Stomach (tissue), 9 donors: ENCODE data around the gene RNF43. TPM values are rescaled to one million over a fixed set of nuclear protein-coding genes. Genes with fewer than 3 reads are reported as not detected.

Experiments
- DNase-seq, 2 donors: peaks; one replicate each; pipeline versions ENCODE4 v3.0.0 to v3.0.0-alpha.2; 2013 to 2019
- H3K27ac ChIP-seq, 5 donors: fragments of 200-600 bp in 4 of 5; sonication (generic) in 4 of 5; one replicate each; pipeline ENCODE4 v1.5.1; 2013 to 2019; ENCODE audit warnings: mild to moderate bottlenecking in 1 of 5, moderate library complexity in 1 of 5
- H3K27me3 ChIP-seq, 3 donors: fragments of 200-600 bp; sonication (generic); one replicate each; pipeline ENCODE4 v1.5.1; 2017 to 2019; ENCODE audit warnings: mixed run types in 1 of 3
- H3K36me3 ChIP-seq, 4 donors: fragments of 200-600 bp; sonication (generic); 1 replicate in 3 of 4; 2 replicates in 1 of 4; pipeline ENCODE4 v1.5.1; 2016 to 2019
- H3K4me1 ChIP-seq, 4 donors: fragments of 200-600 bp; sonication (generic); one replicate each; pipeline ENCODE4 v1.5.1; 2016 to 2019
- H3K4me3 ChIP-seq, 4 donors: fragments of 200-600 bp; sonication (generic) in 3 of 4; one replicate each; pipeline ENCODE4 v1.5.1; 2016 to 2019; ENCODE audit warnings: mild to moderate bottlenecking in 1 of 4
- H3K9me3 ChIP-seq, 4 donors: fragments of 200-600 bp; sonication (generic); one replicate each; pipeline ENCODE4 v1.5.1; 2016 to 2019
- EP300 ChIP-seq: sonication (generic); formaldehyde crosslinking; IDR thresholded peaks from one replicate; pipeline ENCODE4 v1.6.1; 2017; ENCODE audit warnings: antibody characterized with exemption
- POLR2A ChIP-seq, 4 donors: fragments of 450-650 bp; IDR thresholded peaks; one replicate each; pipeline ENCODE4 v1.6.1; 2016; ENCODE audit warnings: antibody characterized with exemption in 4 of 4, control low read depth in 2 of 4, mild to moderate bottlenecking in 1 of 4, moderate library complexity in 1 of 4
- POLR2AphosphoS5 ChIP-seq, 3 donors: sonication (generic); formaldehyde crosslinking; IDR thresholded peaks; one replicate each; pipeline ENCODE4 v1.6.1; 2016; ENCODE audit warnings: antibody characterized with exemption in 3 of 3
- whole genome bisulfite sequencing, 5 donors: extraction: QIAGEN DNeasy Blood & Tissue Kit in 3 of 5; methylation state at CpG; one replicate each; pipeline versions ENCODE4 v1.1.5 to v1.1.7; 2013 to 2018; 5-methylcytosine and 5-hydroxymethylcytosine counted together
- intact Hi-C: fragments of 100-400 bp; cut with DNase I; formaldehyde crosslinking; loops from one replicate; pipeline ENCODE4 v1.15.1; 2023; ENCODE audit warnings: low total_unique reads
- polyA plus RNA-seq, 3 donors: library from polyadenylated mRNA; stranded (reverse); fragments of 200-250 nt; gene quantifications; one replicate each; pipeline ENCODE4 v1.2.3, GENCODE V29; 2013
- total RNA-seq, 5 donors: library from RNA; depleted of rRNA; stranded (reverse); fragments of >200 nt; gene quantifications; one replicate each; pipeline versions ENCODE4 v1.1.0 to v1.2.3, GENCODE V29; 2014 to 2016
- TF ChIP-seq, protein P1 (sequence below), 7 experiments: fragments of 450-650 bp in 4 of 7; fragments of 200-600 bp in 3 of 7; sonication (generic) in 3 of 7; IDR thresholded peaks; one replicate each; pipeline ENCODE4 v1.5.1; 2016 to 2019; ENCODE audit warnings: antibody characterized with exemption in 7 of 7, control low read depth in 2 of 7, mild to moderate bottlenecking in 1 of 7
- donor health status: healthy with polysubstance abuse.
- donor health status: Bipolar disorder and iron deficiency.
- donor health status: healthy.

Gene RNF43
- total and polyA plus RNA-seq, 8 donors, result 0.92 to 269 (median 6.6) TPM

- intact Hi-C loops, result no loop called here
- no peaks in the 10 kb centered on the region for H3K4me1 ChIP-seq
- no peak overlapping the region for H3K27ac ChIP-seq
- no peaks in the 10 kb centered on the region for H3K9me3 ChIP-seq
- WGBS, 5 donors, result 75 to 83% (median 79%) methylated on average over 7 of the region's 7 CpGs
- H3K27me3 ChIP-seq, result peaks cover 0 to 3% (median 0%) of the 10 kb centered on the region in 3 donors
- TF ChIP-seq POLR2AphosphoS5 (IDR thresholded peaks at IDR 0.05) (no peak), EP300 (no peak), POLR2A (IDR thresholded peaks at IDR 0.05) (no peak)
- TF ChIP-seq, protein P1, sequence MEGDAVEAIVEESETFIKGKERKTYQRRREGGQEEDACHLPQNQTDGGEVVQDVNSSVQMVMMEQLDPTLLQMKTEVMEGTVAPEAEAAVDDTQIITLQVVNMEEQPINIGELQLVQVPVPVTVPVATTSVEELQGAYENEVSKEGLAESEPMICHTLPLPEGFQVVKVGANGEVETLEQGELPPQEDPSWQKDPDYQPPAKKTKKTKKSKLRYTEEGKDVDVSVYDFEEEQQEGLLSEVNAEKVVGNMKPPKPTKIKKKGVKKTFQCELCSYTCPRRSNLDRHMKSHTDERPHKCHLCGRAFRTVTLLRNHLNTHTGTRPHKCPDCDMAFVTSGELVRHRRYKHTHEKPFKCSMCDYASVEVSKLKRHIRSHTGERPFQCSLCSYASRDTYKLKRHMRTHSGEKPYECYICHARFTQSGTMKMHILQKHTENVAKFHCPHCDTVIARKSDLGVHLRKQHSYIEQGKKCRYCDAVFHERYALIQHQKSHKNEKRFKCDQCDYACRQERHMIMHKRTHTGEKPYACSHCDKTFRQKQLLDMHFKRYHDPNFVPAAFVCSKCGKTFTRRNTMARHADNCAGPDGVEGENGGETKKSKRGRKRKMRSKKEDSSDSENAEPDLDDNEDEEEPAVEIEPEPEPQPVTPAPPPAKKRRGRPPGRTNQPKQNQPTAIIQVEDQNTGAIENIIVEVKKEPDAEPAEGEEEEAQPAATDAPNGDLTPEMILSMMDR (IDR thresholded peaks at IDR 0.05), result no peak
- H3K36me3 ChIP-seq, result no peaks in the 10 kb centered on the region
- H3K4me3 ChIP-seq, result no peak overlapping the region
- no peak for DNase-seq
These were observed 15.7 kb upstream of the RNF43 start for GRCh38 chr17:58432806-58433573.

DNA sequence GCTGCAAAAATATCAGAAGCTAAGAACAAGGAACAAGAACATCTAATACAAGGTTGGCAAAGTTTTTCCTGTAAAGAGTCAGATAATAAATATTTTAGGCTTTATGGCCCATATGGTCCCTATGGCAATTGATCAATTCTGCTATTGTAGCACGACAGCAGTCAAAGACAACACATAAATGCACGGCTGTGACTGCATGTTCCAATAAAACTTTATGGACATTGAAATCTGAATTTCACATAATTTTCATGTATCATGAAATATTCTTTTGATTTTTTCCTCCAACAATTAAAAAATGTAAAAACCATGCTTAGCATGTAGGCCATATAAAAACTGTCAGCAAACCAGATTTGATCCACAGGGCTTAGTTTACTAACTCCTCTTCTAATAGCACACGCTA, 10.5 kb upstream of the RNF43 start:
- intact Hi-C loops, result no loop called here
- H3K4me3 ChIP-seq, result no peak overlapping the region
- 78 to 91% (median 90%) methylated on average over 3 of the region's 3 CpGs for WGBS, 5 donors
- TF ChIP-seq, protein P1 (IDR thresholded peaks at IDR 0.05), result no peak
- TF ChIP-seq POLR2A (IDR thresholded peaks at IDR 0.05), result no peak
- no peak for TF ChIP-seq POLR2AphosphoS5 (IDR thresholded peaks at IDR 0.05)
- no peak for TF ChIP-seq EP300
- H3K27me3 ChIP-seq, result peaks cover 0 to 7% (median 0%) of the 10 kb centered on the region in 3 donors
- H3K27ac ChIP-seq, result no peak overlapping the region
- H3K9me3 ChIP-seq, result no peaks in the 10 kb centered on the region
- DNase-seq, result no peak
- no peaks in the 10 kb centered on the region for H3K36me3 ChIP-seq
- no peaks in the 10 kb centered on the region for H3K4me1 ChIP-seq

DNA sequence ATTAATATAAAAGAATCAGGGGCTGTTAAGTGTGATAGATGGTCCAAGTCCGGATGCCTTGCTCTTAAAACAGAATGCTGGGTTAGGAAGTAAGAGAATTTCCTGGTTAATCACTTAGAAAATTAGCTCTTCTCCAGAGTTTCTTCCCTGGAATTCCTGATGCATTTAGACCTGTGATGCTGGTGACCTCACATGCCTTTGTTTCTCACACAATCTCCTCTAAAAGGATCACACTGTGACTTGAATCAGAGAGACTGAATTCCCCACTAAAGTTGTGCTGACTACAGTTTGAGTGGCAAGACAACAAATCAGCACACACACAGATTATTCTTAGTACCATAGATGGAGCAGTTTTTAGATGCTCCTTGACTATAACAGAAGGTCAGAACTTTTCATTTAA, 4.4 kb upstream of the RNF43 start:
- no peak for DNase-seq
- Histone ChIP-seq H3K27me3 (peaks cover 0 to 7% (median 0%) of the 10 kb centered on the region in 3 donors), H3K4me3 (no peak overlapping the region), H3K4me1 (peaks cover 0 to 12% (median 4%) of the 10 kb centered on the region in 4 donors), H3K36me3 (no peaks in the 10 kb centered on the region), H3K9me3 (no peaks in the 10 kb centered on the region), H3K27ac (no peak overlapping the region)
- TF ChIP-seq, protein P1 (IDR thresholded peaks at IDR 0.05), result no peak
- no peak for TF ChIP-seq EP300
- TF ChIP-seq POLR2A (IDR thresholded peaks at IDR 0.05), result no peak
- no peak for TF ChIP-seq POLR2AphosphoS5 (IDR thresholded peaks at IDR 0.05)
- intact Hi-C loops, result no loop called here
- 61 to 85% (median 71%) methylated on average over 1 of the region's 1 CpG for WGBS, 5 donors

DNA sequence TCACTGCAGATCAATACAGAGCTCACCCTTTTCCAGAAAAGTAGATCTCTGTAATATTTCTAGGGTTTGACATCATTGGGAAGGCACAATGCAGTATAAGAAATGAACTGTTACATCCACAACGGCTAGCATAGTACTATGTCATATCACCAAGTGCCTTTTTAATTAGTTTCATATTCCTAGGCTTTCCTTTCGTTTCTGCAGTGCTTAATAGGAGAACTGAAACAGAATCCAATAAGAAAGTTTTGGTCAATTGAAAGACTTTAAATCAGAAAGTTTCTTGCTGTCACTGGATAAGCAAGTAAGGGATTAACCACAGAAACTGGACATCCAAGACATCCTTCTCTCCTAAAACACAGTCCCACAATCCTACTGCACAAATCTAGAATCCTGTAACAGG, 3.5 kb upstream of the RNF43 start:
- no peak for DNase-seq
- TF ChIP-seq POLR2A (IDR thresholded peaks at IDR 0.05) (no peak), POLR2AphosphoS5 (IDR thresholded peaks at IDR 0.05) (no peak)
- TF ChIP-seq, protein P1 (IDR thresholded peaks at IDR 0.05), result no peak
- intact Hi-C loops, result no loop called here
- no peaks in the 10 kb centered on the region for H3K9me3 ChIP-seq
- H3K27ac ChIP-seq, result no peak overlapping the region
- peaks cover 0 to 7% (median 0%) of the 10 kb centered on the region in 3 donors for H3K27me3 ChIP-seq
- no peak overlapping the region for H3K4me3 ChIP-seq
- 44 to 68% (median 59%) methylated on average over 2 of the region's 2 CpGs for WGBS, 5 donors
- peaks cover 0 to 12% (median 4%) of the 10 kb centered on the region in 4 donors for H3K4me1 ChIP-seq
- H3K36me3 ChIP-seq, result no peaks in the 10 kb centered on the region
